K562 (cell line): ENCODE results near the gene CASP9. TPM values are rescaled to one million over a fixed set of nuclear protein-coding genes. Genes with fewer than 3 reads are reported as not detected.

Experiments
- CREM ChIP-seq: IDR thresholded peaks from 2 replicates; pipeline ENCODE4 v1.6.1; 2014; ENCODE audit warnings: antibody characterized with exemption, low read depth
- E2F1 ChIP-seq: sonication (generic); formaldehyde crosslinking; IDR thresholded peaks from 2 replicates; pipeline ENCODE4 v1.8.1; 2023; ENCODE audit warnings: mild to moderate bottlenecking, missing genetic modification reagents, moderate library complexity
- E2F8 ChIP-seq: fragments of 450-650 bp; IDR thresholded peaks from 2 replicates; pipeline ENCODE4 v1.7.1; 2018; ENCODE audit warnings: mild to moderate bottlenecking, low read depth; ENCODE audit not compliant: partially characterized antibody
- FOXJ2 ChIP-seq: fragments of 200-800 bp; sonication (Bioruptor generic); IDR thresholded peaks from 2 replicates; pipeline ENCODE4 v1.6.1; 2016; ENCODE audit warnings: missing genetic modification characterization, missing compliant biosample characterization
- GATA2 ChIP-seq: sonication (generic); formaldehyde crosslinking; IDR thresholded peaks from 2 replicates; pipeline ENCODE4 v1.4.0; 2020; ENCODE audit warnings: mild to moderate bottlenecking, missing genetic modification reagents
- HLTF ChIP-seq: fragments of 450-650 bp; IDR thresholded peaks from 2 replicates; pipeline ENCODE4 v1.6.1; 2016
- HNRNPUL1 ChIP-seq: fragments of 200-400 bp; formaldehyde crosslinking; IDR thresholded peaks from 2 replicates; pipeline ENCODE4 v1.6.1; 2017; ENCODE audit warnings: low read length
- MLLT1 ChIP-seq, 2 experiments: fragments of 450-650 bp; IDR thresholded peaks; 2 replicates each; pipeline ENCODE4 v1.6.1; 2016
- NONO ChIP-seq, 2 experiments: fragments of 200-400 bp in 1 of 2; fragments of 450-650 bp in 1 of 2; formaldehyde crosslinking in 1 of 2; IDR thresholded peaks; 2 replicates each; pipeline ENCODE4 v1.6.1; 2017; ENCODE audit warnings: low read depth in 2 of 2, mild to moderate bottlenecking in 2 of 2, moderate library complexity in 2 of 2, low read length in 1 of 2
- SAFB2 ChIP-seq: fragments of 200-400 bp; formaldehyde crosslinking; IDR thresholded peaks from 2 replicates; pipeline ENCODE4 v1.6.1; 2018; ENCODE audit warnings: borderline replicate concordance, low read length, low read depth, moderate library complexity; ENCODE audit not compliant: severe bottlenecking
- SETDB1 ChIP-seq: IDR thresholded peaks from one replicate; pipeline ENCODE4 v1.6.1; 2012; ENCODE audit warnings: low read length, control low read depth, inconsistent platforms
- YBX1 ChIP-seq: fragments of 450-650 bp; IDR thresholded peaks from 2 replicates; pipeline ENCODE4 v1.7.1; 2016; ENCODE audit warnings: mild to moderate bottlenecking
- ZC3H4 ChIP-seq: sonication (generic); formaldehyde crosslinking; IDR thresholded peaks from 2 replicates; pipeline ENCODE4 v1.9.0; 2021; ENCODE audit warnings: missing genetic modification reagents, borderline replicate concordance
- ZFPM2 ChIP-seq: fragments of 250-450 bp; sonication (Bioruptor Pico); IDR thresholded peaks from 2 replicates; pipeline ENCODE4 v1.5.1; 2022; ENCODE audit warnings: mild to moderate bottlenecking
- ZKSCAN8 ChIP-seq: fragments of 200-800 bp; sonication (Bioruptor generic); IDR thresholded peaks from 2 replicates; pipeline ENCODE4 v1.6.1; 2016; ENCODE audit warnings: missing genetic modification characterization, missing compliant biosample characterization
- ZNF764 ChIP-seq: fragments of 250-450 bp; sonication (Bioruptor Pico); IDR thresholded peaks from 2 replicates; pipeline ENCODE4 v1.4.0; 2020; ENCODE audit warnings: low read depth, mild to moderate bottlenecking, moderate library complexity
- ZNF780A ChIP-seq: fragments of 250-450 bp; sonication (Bioruptor Pico); IDR thresholded peaks from 2 replicates; pipeline ENCODE4 v1.5.0; 2021; ENCODE audit warnings: mild to moderate bottlenecking
- polyA plus RNA-seq, 8 experiments: library from polyadenylated mRNA; depleted of rRNA in 4 of 8; stranded (reverse) in 5 of 8; unstranded in 3 of 8; fragments of >200 nt; fragmentation: Nextera tagmentation in 2 of 8; fragmentation: Illumina TruSeq in 1 of 8; extraction: Ambion mirVana in 2 of 8; extraction: Trizol in 1 of 8; gene quantifications; 2 replicates each; pipeline versions ENCODE4 v1.2.1 to v1.2.3, GENCODE V29; 2011 to 2014; ENCODE audit warnings: inconsistent platforms in 1 of 8, missing spikeins in 1 of 8
- total RNA-seq, 7 experiments: library from RNA; depleted of rRNA in 6 of 7; stranded (reverse); fragments of >200 nt in 6 of 7; fragmentation: Illumina TruSeq in 2 of 7; extraction: Trizol in 2 of 7; gene quantifications; 2 replicates each; pipeline versions ENCODE4 v1.2.1 to v1.2.3, GENCODE V29; 2011 to 2021; ENCODE audit warnings: low replicate concordance in 1 of 7
- TF ChIP-seq, protein P1 (sequence below): fragments of 150-350 bp; conservative IDR thresholded peaks from 2 replicates; pipeline ENCODE4 v1.6.1; 2014; ENCODE audit warnings: low read length

The CASP9 gene
- total and polyA plus RNA-seq, 9 of the 15 experiments (the other 6 are each of a cell fraction or from before 2014, with no cell fraction given), result 10.8 to 54.1 (median 30.7) TPM

DNA sequence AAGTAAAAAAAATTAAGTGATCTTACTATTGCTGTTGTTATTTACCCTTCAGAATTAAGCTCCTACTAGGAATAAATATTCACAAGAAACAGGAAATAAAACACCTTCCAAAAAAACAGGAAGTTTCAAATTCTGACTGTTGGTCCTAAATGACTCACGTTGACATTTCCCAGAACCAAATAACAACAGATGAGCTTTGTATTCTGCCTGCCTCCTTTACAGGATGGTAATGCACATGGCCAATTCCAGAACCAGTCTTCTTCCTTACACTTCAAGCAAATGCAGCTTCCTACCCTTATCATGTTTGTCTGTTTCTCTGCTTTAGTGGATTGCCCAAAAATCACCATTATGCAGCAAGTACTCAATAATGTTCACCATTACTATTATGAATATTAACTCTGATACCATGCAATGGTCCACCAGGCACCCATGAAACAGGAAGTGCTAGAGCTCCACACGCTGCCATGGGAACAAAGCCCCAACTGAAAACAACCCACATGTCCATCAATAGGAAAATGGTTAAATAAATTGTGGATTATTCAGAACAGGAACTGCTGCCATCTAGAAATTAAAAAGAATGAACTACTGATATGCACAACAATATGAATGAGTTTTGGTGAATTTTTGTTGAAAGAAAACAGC, 8.9 kb downstream of the CASP9 start (continued):
- TF ChIP-seq, protein P1, sequence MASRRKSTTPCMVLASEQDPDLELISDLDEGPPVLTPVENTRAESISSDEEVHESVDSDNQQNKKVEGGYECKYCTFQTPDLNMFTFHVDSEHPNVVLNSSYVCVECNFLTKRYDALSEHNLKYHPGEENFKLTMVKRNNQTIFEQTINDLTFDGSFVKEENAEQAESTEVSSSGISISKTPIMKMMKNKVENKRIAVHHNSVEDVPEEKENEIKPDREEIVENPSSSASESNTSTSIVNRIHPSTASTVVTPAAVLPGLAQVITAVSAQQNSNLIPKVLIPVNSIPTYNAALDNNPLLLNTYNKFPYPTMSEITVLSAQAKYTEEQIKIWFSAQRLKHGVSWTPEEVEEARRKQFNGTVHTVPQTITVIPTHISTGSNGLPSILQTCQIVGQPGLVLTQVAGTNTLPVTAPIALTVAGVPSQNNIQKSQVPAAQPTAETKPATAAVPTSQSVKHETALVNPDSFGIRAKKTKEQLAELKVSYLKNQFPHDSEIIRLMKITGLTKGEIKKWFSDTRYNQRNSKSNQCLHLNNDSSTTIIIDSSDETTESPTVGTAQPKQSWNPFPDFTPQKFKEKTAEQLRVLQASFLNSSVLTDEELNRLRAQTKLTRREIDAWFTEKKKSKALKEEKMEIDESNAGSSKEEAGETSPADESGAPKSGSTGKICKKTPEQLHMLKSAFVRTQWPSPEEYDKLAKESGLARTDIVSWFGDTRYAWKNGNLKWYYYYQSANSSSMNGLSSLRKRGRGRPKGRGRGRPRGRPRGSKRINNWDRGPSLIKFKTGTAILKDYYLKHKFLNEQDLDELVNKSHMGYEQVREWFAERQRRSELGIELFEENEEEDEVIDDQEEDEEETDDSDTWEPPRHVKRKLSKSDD, result no peak
- TF ChIP-seq SAFB2, result no peak
- no peak for TF ChIP-seq HLTF
- TF ChIP-seq ZNF764 (CRISPR knock-in tag), result no peak
- TF ChIP-seq GATA2 (CRISPR knock-in tag), result no peak
- TF ChIP-seq NONO (IDR thresholded peaks at IDR 0.05; ENCODE audit: low read depth in 2 of 2, low read length in 1 of 2), result no peak
- TF ChIP-seq SETDB1, result no peak
- TF ChIP-seq E2F8, result no peak
- TF ChIP-seq ZNF780A (CRISPR knock-in tag), result no peak
- 0 out of 2 replicates have a peak, but pooled peaks have one; percentile 35 for TF ChIP-seq FOXJ2 (tag)
- no peak for TF ChIP-seq MLLT1 (IDR thresholded peaks at IDR 0.05)
- no peak for TF ChIP-seq ZC3H4 (CRISPR knock-in tag)
- no peak for TF ChIP-seq YBX1
- no peak for TF ChIP-seq ZKSCAN8 (CRISPR knock-in tag)
- TF ChIP-seq E2F1, result no peak
- no peak for TF ChIP-seq ZFPM2 (CRISPR knock-in tag)
- TF ChIP-seq CREM, result no peak
- TF ChIP-seq HNRNPUL1, result no peak
